HepG2 (cell line): ENCODE data around the gene SRCIN1. TPM values are rescaled to one million over a fixed set of nuclear protein-coding genes. Genes with fewer than 3 reads are reported as not detected.
A peak's percentile ranks its signal among the peaks of the same experiment; 100 is the strongest.

Experiments used
- HDAC2 ChIP-seq: sonication (generic); formaldehyde crosslinking; IDR thresholded peaks from 2 replicates; pipeline ENCODE4 v1.4.0; 2020; ENCODE audit warnings: missing genetic modification reagents
- HIC2 ChIP-seq: sonication (generic); formaldehyde crosslinking; IDR thresholded peaks from 2 replicates; pipeline ENCODE4 v1.9.0; 2022; ENCODE audit warnings: low read depth, missing genetic modification reagents
- HMGA1 ChIP-seq: sonication (generic); formaldehyde crosslinking; conservative IDR thresholded peaks from 2 replicates; pipeline ENCODE4 v1.4.0; 2020; ENCODE audit warnings: missing genetic modification reagents
- TBP ChIP-seq: sonication (generic); formaldehyde crosslinking; IDR thresholded peaks from 2 replicates; pipeline ENCODE4 v1.5.0; 2020; ENCODE audit warnings: missing genetic modification reagents
- TCF7L2 ChIP-seq: IDR thresholded peaks from 2 replicates; pipeline ENCODE4 v1.6.1; 2011; ENCODE audit warnings: mild to moderate bottlenecking, low read depth, low read length, moderate library complexity
- TFAP4 ChIP-seq: sonication (generic); IDR thresholded peaks from 2 replicates; pipeline ENCODE4 v1.6.1; 2016; ENCODE audit warnings: low read depth, borderline replicate concordance
- TP53 ChIP-seq: sonication (generic); formaldehyde crosslinking; conservative IDR thresholded peaks from 2 replicates; pipeline ENCODE4 v1.4.0; 2020; ENCODE audit warnings: missing genetic modification reagents
- TRAFD1 ChIP-seq: sonication (generic); formaldehyde crosslinking; IDR thresholded peaks from 2 replicates; pipeline ENCODE4 v1.5.1; 2020; ENCODE audit warnings: missing genetic modification reagents, mild to moderate bottlenecking, borderline replicate concordance
- TRIM24 ChIP-seq: sonication (generic); formaldehyde crosslinking; IDR thresholded peaks from 2 replicates; pipeline ENCODE4 v1.8.0; 2022; ENCODE audit warnings: mild to moderate bottlenecking, missing genetic modification reagents
- ZKSCAN8 ChIP-seq: IDR thresholded peaks from 2 replicates; pipeline ENCODE4 v1.6.1; 2016; ENCODE audit warnings: borderline replicate concordance, missing genetic modification reagents, missing compliant biosample characterization
- ZMYM3 ChIP-seq: sonication (generic); formaldehyde crosslinking; IDR thresholded peaks from 2 replicates; pipeline ENCODE4 v1.5.1; 2020; ENCODE audit warnings: mild to moderate bottlenecking, missing genetic modification reagents
- ZNF142 ChIP-seq: sonication (generic); formaldehyde crosslinking; IDR thresholded peaks from 2 replicates; pipeline ENCODE4 v1.4.0; 2020; ENCODE audit warnings: missing genetic modification reagents
- ZNF547 ChIP-seq: sonication (generic); formaldehyde crosslinking; IDR thresholded peaks from 2 replicates; pipeline ENCODE4 v1.5.1; 2020; ENCODE audit warnings: mild to moderate bottlenecking, missing genetic modification reagents
- ZNF552 ChIP-seq: sonication (generic); formaldehyde crosslinking; IDR thresholded peaks from 2 replicates; pipeline ENCODE4 v1.9.0; 2022; ENCODE audit warnings: missing genetic modification reagents, mild to moderate bottlenecking, borderline replicate concordance
- ZNF570 ChIP-seq: sonication (generic); formaldehyde crosslinking; IDR thresholded peaks from 2 replicates; pipeline ENCODE4 v1.4.0; 2020; ENCODE audit warnings: mild to moderate bottlenecking, missing genetic modification reagents, borderline replicate concordance
- ZNF678 ChIP-seq: sonication (generic); formaldehyde crosslinking; IDR thresholded peaks from 2 replicates; pipeline ENCODE4 v1.4.0; 2020; ENCODE audit warnings: mild to moderate bottlenecking, missing genetic modification reagents
- ZNF691 ChIP-seq: sonication (generic); formaldehyde crosslinking; IDR thresholded peaks from 2 replicates; pipeline ENCODE4 v1.4.0; 2020; ENCODE audit warnings: missing genetic modification reagents, low read depth, mild to moderate bottlenecking, borderline replicate concordance
- ZNF747 ChIP-seq: sonication (generic); formaldehyde crosslinking; IDR thresholded peaks from 2 replicates; pipeline ENCODE4 v1.8.1; 2023; ENCODE audit warnings: missing genetic modification reagents, mild to moderate bottlenecking, borderline replicate concordance
- polyA plus RNA-seq, 8 experiments: library from polyadenylated mRNA; depleted of rRNA in 3 of 8; stranded (reverse) in 7 of 8; unstranded in 1 of 8; fragments of >200 nt; fragmentation: Illumina TruSeq in 4 of 8; extraction: Trizol in 4 of 8; gene quantifications; 2 replicates each; pipeline versions ENCODE4 v1.2.1 to v1.2.3, GENCODE V29; 2011 to 2016; ENCODE audit warnings: low read depth in 4 of 8, missing spikeins in 1 of 8, mixed read lengths in 1 of 8; ENCODE audit not compliant: insufficient read depth in 1 of 8
- total RNA-seq, 5 experiments: library from RNA; depleted of rRNA; stranded (reverse); fragments of >200 nt; fragmentation: Illumina TruSeq; extraction: Trizol; gene quantifications; 2 replicates each; pipeline ENCODE4 v1.2.3, GENCODE V29; 2016; ENCODE audit warnings: low read depth in 1 of 5

SRCIN1 gene
- total and polyA plus RNA-seq, 2 of the 13 experiments (the other 11 are each of a cell fraction or from before 2014, with no cell fraction given) = 1.2 to 9.6 TPM

- peak; percentile 79; the same call in 1 of the 2 replicates for TF ChIP-seq ZNF691 (CRISPR knock-in tag)
- TF ChIP-seq HDAC2 (CRISPR knock-in tag) = peak; percentile 99
- TF ChIP-seq ZNF547 (CRISPR knock-in tag) = peak; percentile 43; the same call in 1 of the 2 replicates
- TF ChIP-seq ZNF678 (CRISPR knock-in tag) = no peak
- TF ChIP-seq TRIM24 (CRISPR knock-in tag) = no peak
- no peak for TF ChIP-seq TBP
- TF ChIP-seq ZMYM3 (CRISPR knock-in tag) = peak; percentile 66; the same call in 1 of the 2 replicates
- peak; percentile 85 for TF ChIP-seq ZNF142 (CRISPR knock-in tag)
- no peak for TF ChIP-seq ZNF570
- no peak for TF ChIP-seq HMGA1 (CRISPR knock-in tag)
- no peak; the same call in 1 of the 2 replicates for TF ChIP-seq TP53 (CRISPR knock-in tag)
- TF ChIP-seq TCF7L2 = peak; percentile 81
- TF ChIP-seq ZKSCAN8 (CRISPR knock-in tag) = peak; percentile 98
- peak; percentile 100 for TF ChIP-seq HIC2
- TF ChIP-seq TRAFD1 = no peak
- TF ChIP-seq ZNF552 (CRISPR knock-in tag) = no peak
- peak; percentile 80; the same call in 1 of the 2 replicates for TF ChIP-seq TFAP4
- no peak; the same call in 1 of the 2 replicates for TF ChIP-seq ZNF747
Measured at GRCh38 chr17:38620551-38621277, 15.0 kb upstream of the SRCIN1 start (continued).
